SK-N-MC (cell line): ENCODE measurements around the gene RPP21.

Source experiments
- DNase-seq: peaks from one replicate; pipeline ENCODE4 v3.0.0-alpha.2; 2011; ENCODE audit warnings: low read depth, low spot score
- H3K27ac ChIP-seq: fragments of 200-600 bp; sonication (generic); 2 replicates; pipeline ENCODE4 v1.5.1; 2016; ENCODE audit warnings: mixed run types
- H3K36me3 ChIP-seq: fragments of 200-600 bp; sonication (generic); 2 replicates; pipeline ENCODE4 v1.6.1; 2017; ENCODE audit warnings: antibody characterized with exemption, low read length, mixed read lengths; ENCODE audit not compliant: insufficient read depth
- H3K4me3 ChIP-seq: fragments of 200-600 bp; sonication (generic); 2 replicates; pipeline ENCODE4 v1.5.1; 2016
- H3K9ac ChIP-seq: fragments of 200-600 bp; sonication (generic); 2 replicates; pipeline ENCODE4 v1.8.0; 2017; ENCODE audit warnings: mixed run types, mixed read lengths; ENCODE audit not compliant: insufficient read length
- H3K9me3 ChIP-seq: fragments of 200-600 bp; sonication (generic); 2 replicates; pipeline ENCODE4 v1.6.1; 2017; ENCODE audit warnings: low read depth, mild to moderate bottlenecking, antibody characterized with exemption, low read length, moderate library complexity, mixed read lengths
- EZH2 ChIP-seq: fragments of 200-600 bp; sonication (generic); IDR thresholded peaks from one replicate; pipeline ENCODE4 v1.6.1; 2017; ENCODE audit warnings: antibody characterized with exemption
- FOXP2 ChIP-seq: optimal IDR thresholded peaks from 2 replicates; pipeline ENCODE3; 2011; ENCODE audit warnings: mild to moderate bottlenecking, moderate library complexity; ENCODE audit not compliant: insufficient read depth; ENCODE audit errors: extremely low read length, control extremely low read depth
- POLR2AphosphoS5 ChIP-seq: IDR thresholded peaks from 2 replicates; pipeline ENCODE4 v1.6.1; 2012; ENCODE audit warnings: mild to moderate bottlenecking, low read depth, low read length, borderline replicate concordance

RPP21 gene

GRCh38 chr6:30386166-30386565 lies 41.2 kb downstream of the RPP21 start:
- no peak overlapping the region for H3K9ac ChIP-seq
- DNase-seq = no peak
- H3K27ac ChIP-seq = no peak overlapping the region
- no peak overlapping the region for H3K4me3 ChIP-seq
- no peaks in the 10 kb centered on the region for H3K9me3 ChIP-seq
- H3K36me3 ChIP-seq = no peaks in the 10 kb centered on the region
- no peak for TF ChIP-seq EZH2
- no peak for TF ChIP-seq FOXP2
- TF ChIP-seq POLR2AphosphoS5 = no peak

- H3K9me3 ChIP-seq = no peaks in the 10 kb centered on the region
- TF ChIP-seq EZH2 (no peak), FOXP2 (no peak), POLR2AphosphoS5 (no peak)
- H3K36me3 ChIP-seq = no peaks in the 10 kb centered on the region
- H3K27ac ChIP-seq = no peak overlapping the region
- no peak overlapping the region for H3K9ac ChIP-seq
- DNase-seq = no peak
- H3K4me3 ChIP-seq = no peak overlapping the region
These were observed 46.3 kb downstream of the RPP21 start for GRCh38 chr6:30391240-30391639.

GRCh38 chr6:30394139-30394538 lies 49.2 kb downstream of the RPP21 start:
- DNase-seq = no peak
- H3K9me3 ChIP-seq = no peaks in the 10 kb centered on the region
- no peak overlapping the region for H3K4me3 ChIP-seq
- no peaks in the 10 kb centered on the region for H3K36me3 ChIP-seq
- H3K27ac ChIP-seq = no peak overlapping the region
- H3K9ac ChIP-seq = no peak overlapping the region
- TF ChIP-seq FOXP2 (no peak), POLR2AphosphoS5 (no peak), EZH2 (no peak)
